Measurements from ENCODE around the gene TRMT61A. TPM values are rescaled to one million over a fixed set of nuclear protein-coding genes. Genes with fewer than 3 reads are reported as not detected.

TRMT61A gene
- total and polyA plus RNA-seq, 9 of the 15 experiments (the other 6 are each of a cell fraction or from before 2014, with no cell fraction given), result 0.10 to 24.8 (median 5.1) TPM

DNA sequence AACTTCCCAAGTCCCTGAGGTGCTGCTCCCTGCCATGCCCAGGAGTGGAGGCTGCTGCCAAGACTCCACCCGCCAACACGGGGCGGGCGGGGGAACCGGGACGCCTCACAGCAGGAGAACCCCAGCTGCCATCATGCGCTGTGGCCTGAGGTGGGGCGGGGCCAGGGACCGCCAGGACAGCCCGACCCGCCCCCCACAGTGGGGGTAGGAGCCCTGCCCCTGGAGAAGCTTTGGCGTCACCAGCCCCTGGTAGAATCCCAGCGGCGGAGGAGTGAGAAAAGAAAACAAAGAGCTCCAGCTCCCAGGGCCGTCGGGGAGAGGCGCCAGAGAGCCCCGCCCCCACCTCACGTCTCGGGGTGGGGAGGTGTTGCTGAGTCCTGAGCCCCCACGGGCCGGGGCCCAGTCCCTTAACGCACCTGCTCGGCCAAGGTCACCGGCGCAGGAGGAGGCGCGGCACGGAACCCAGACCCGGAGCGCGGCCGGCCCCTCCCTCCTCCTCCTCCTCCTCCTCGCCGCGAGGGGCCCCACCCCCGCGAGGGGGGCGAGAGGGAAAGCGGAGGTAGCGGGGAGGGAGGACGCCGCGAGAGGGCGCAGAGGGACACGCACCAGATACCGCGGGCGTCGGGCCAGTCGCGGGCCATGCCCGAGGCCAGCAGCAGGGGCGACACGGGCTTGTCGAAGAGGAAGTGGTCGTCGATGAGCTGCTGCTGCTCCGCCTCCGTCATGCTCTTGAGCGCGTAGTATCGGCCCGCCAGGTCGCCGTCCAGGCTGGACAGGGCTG, 8.1 kb upstream of the TRMT61A start (continued):
- TF ChIP-seq, protein P1, sequence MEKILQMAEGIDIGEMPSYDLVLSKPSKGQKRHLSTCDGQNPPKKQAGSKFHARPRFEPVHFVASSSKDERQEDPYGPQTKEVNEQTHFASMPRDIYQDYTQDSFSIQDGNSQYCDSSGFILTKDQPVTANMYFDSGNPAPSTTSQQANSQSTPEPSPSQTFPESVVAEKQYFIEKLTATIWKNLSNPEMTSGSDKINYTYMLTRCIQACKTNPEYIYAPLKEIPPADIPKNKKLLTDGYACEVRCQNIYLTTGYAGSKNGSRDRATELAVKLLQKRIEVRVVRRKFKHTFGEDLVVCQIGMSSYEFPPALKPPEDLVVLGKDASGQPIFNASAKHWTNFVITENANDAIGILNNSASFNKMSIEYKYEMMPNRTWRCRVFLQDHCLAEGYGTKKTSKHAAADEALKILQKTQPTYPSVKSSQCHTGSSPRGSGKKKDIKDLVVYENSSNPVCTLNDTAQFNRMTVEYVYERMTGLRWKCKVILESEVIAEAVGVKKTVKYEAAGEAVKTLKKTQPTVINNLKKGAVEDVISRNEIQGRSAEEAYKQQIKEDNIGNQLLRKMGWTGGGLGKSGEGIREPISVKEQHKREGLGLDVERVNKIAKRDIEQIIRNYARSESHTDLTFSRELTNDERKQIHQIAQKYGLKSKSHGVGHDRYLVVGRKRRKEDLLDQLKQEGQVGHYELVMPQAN (IDR thresholded peaks at IDR 0.05; ENCODE audit: borderline replicate concordance), result peak; percentile 28; the same call in 1 of the 2 replicates
- TF ChIP-seq PHB (CRISPR knock-in tag; IDR thresholded peaks at IDR 0.05) (no peak), RBBP5 (IDR thresholded peaks at IDR 0.05; ENCODE audit: borderline replicate concordance, insufficient read depth, low read length, poor library complexity, severe bottlenecking) (peak; percentile 62), TEAD4 (IDR thresholded peaks at IDR 0.05; ENCODE audit: low read length) (no peak), TEAD4 (CRISPR knock-in tag; IDR thresholded peaks at IDR 0.05; ENCODE audit: borderline replicate concordance) (no peak), ZC3H11A (IDR thresholded peaks at IDR 0.05; ENCODE audit: low read depth, low read length) (no peak), MAZ (CRISPR knock-in tag; conservative IDR thresholded peaks at IDR 0.05 in 1 of 2, IDR thresholded peaks at IDR 0.05 in 1 of 2) (peak; percentile 98 to 100), TAF9B (IDR thresholded peaks at IDR 0.05; ENCODE audit: partially characterized antibody) (no peak), POLR3A (IDR thresholded peaks at IDR 0.05; ENCODE audit: borderline replicate concordance, extremely low read depth, insufficient read depth, insufficient read length) (no peak), L3MBTL2 (IDR thresholded peaks at IDR 0.05) (peak; percentile 81), NUFIP1 (IDR thresholded peaks at IDR 0.05; ENCODE audit: partially characterized antibody) (no peak), ZNF263 (CRISPR knock-in tag; IDR thresholded peaks at IDR 0.05; ENCODE audit: borderline replicate concordance) (peak; percentile 89), ATF1 (CRISPR knock-in tag; IDR thresholded peaks at IDR 0.05) (no peak), ATF1 (tag; IDR thresholded peaks at IDR 0.05) (peak; percentile 77), HNRNPH1 (optimal IDR thresholded peaks at IDR 0.05; ENCODE audit: low read depth, low read length) (no peak), HNRNPLL (IDR thresholded peaks at IDR 0.05; ENCODE audit: low read depth, low read length, poor library complexity, severe bottlenecking) (peak; percentile 42), CXXC5 (CRISPR knock-in tag; IDR thresholded peaks at IDR 0.05) (peak; percentile 90)
- TF ChIP-seq, protein P2, sequence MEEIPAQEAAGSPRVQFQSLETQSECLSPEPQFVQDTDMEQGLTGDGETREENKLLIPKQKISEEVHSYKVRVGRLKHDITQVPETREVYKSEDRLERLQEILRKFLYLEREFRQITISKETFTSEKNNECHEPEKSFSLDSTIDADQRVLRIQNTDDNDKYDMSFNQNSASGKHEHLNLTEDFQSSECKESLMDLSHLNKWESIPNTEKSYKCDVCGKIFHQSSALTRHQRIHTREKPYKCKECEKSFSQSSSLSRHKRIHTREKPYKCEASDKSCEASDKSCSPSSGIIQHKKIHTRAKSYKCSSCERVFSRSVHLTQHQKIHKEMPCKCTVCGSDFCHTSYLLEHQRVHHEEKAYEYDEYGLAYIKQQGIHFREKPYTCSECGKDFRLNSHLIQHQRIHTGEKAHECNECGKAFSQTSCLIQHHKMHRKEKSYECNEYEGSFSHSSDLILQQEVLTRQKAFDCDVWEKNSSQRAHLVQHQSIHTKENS (CRISPR knock-in tag; IDR thresholded peaks at IDR 0.05), result no peak
- TF ChIP-seq, protein P3, sequence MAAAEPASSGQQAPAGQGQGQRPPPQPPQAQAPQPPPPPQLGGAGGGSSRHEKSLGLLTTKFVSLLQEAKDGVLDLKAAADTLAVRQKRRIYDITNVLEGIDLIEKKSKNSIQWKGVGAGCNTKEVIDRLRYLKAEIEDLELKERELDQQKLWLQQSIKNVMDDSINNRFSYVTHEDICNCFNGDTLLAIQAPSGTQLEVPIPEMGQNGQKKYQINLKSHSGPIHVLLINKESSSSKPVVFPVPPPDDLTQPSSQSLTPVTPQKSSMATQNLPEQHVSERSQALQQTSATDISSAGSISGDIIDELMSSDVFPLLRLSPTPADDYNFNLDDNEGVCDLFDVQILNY (CRISPR knock-in tag; IDR thresholded peaks at IDR 0.05), result no peak
- TF ChIP-seq, protein P4, sequence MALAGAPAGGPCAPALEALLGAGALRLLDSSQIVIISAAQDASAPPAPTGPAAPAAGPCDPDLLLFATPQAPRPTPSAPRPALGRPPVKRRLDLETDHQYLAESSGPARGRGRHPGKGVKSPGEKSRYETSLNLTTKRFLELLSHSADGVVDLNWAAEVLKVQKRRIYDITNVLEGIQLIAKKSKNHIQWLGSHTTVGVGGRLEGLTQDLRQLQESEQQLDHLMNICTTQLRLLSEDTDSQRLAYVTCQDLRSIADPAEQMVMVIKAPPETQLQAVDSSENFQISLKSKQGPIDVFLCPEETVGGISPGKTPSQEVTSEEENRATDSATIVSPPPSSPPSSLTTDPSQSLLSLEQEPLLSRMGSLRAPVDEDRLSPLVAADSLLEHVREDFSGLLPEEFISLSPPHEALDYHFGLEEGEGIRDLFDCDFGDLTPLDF (CRISPR knock-in tag; IDR thresholded peaks at IDR 0.05), result no peak
- TF ChIP-seq, protein P5, sequence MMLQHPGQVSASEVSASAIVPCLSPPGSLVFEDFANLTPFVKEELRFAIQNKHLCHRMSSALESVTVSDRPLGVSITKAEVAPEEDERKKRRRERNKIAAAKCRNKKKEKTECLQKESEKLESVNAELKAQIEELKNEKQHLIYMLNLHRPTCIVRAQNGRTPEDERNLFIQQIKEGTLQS (IDR thresholded peaks at IDR 0.05), result no peak
- TF ChIP-seq, protein P5 (CRISPR knock-in tag; conservative IDR thresholded peaks at IDR 0.05), result no peak

Measured in K562 (cell line).